ENCODE measurements around the gene SVIL. TPM values are rescaled to one million over a fixed set of nuclear protein-coding genes. Genes with fewer than 3 reads are reported as not detected.

SVIL gene
- total and polyA plus RNA-seq, 2 of the 13 experiments (the other 11 are each of a cell fraction or from before 2014, with no cell fraction given), result 3.9 to 12.1 TPM

GRCh38 chr10:29455095-29455494, 179.7 kb downstream of the SVIL start (continued):
- no peak; the same call in 1 of the 2 replicates for TF ChIP-seq ZNF772 (CRISPR knock-in tag; IDR thresholded peaks at IDR 0.05)
- no peak for TF ChIP-seq ZNF792 (CRISPR knock-in tag; IDR thresholded peaks at IDR 0.05)
- peak; percentile 28; the same call in 1 of the 2 replicates for TF ChIP-seq TCF7 (IDR thresholded peaks at IDR 0.05; ENCODE audit: low read depth)
- TF ChIP-seq MTA1 (CRISPR knock-in tag; IDR thresholded peaks at IDR 0.05; ENCODE audit: borderline replicate concordance), result no peak
- TF ChIP-seq ZNF501 (CRISPR knock-in tag; IDR thresholded peaks at IDR 0.05), result no peak
- no peak for TF ChIP-seq SRSF9 (IDR thresholded peaks at IDR 0.05; ENCODE audit: borderline replicate concordance, insufficient read depth, low read depth, low read length, poor library complexity, severe bottlenecking)
- TF ChIP-seq NCOA2 (CRISPR knock-in tag; IDR thresholded peaks at IDR 0.05), result peak; percentile 39; the same call in 1 of the 2 replicates
- TF ChIP-seq ARID3A (IDR thresholded peaks at IDR 0.05; ENCODE audit: low read depth, low read length), result peak; percentile 47; the same call in 1 of the 2 replicates
- TF ChIP-seq SOX13 (IDR thresholded peaks at IDR 0.05), result no peak
- TF ChIP-seq SOX13 (CRISPR knock-in tag; conservative IDR thresholded peaks at IDR 0.05 in 1 of 2, IDR thresholded peaks at IDR 0.05 in 1 of 2), result peak in 1 of 2 experiments; percentile 56; a peak in 2 of 4 replicates
- TF ChIP-seq ELF1 (CRISPR knock-in tag; IDR thresholded peaks at IDR 0.05), result no peak
- no peak for TF ChIP-seq BRCA1 (CRISPR knock-in tag; IDR thresholded peaks at IDR 0.05)
- TF ChIP-seq ZSCAN31 (CRISPR knock-in tag; IDR thresholded peaks at IDR 0.05; ENCODE audit: low read depth), result 0 out of 2 replicates have a peak, but pooled peaks have one; percentile 56
- TF ChIP-seq E2F1 (CRISPR knock-in tag; IDR thresholded peaks at IDR 0.05), result no peak
- peak; percentile 40 for TF ChIP-seq ZNF781 (CRISPR knock-in tag; IDR thresholded peaks at IDR 0.05; ENCODE audit: borderline replicate concordance, not compliant biosample characterization)
- TF ChIP-seq NR0B2 (CRISPR knock-in tag; IDR thresholded peaks at IDR 0.05), result no peak
- no peak for TF ChIP-seq SNAPC2 (CRISPR knock-in tag; IDR thresholded peaks at IDR 0.05)
- no peak for TF ChIP-seq MEIS1 (CRISPR knock-in tag; IDR thresholded peaks at IDR 0.05; ENCODE audit: borderline replicate concordance)
- no peak for TF ChIP-seq DZIP1 (CRISPR knock-in tag; IDR thresholded peaks at IDR 0.05)
- TF ChIP-seq ZFAT (CRISPR knock-in tag; conservative IDR thresholded peaks at IDR 0.05), result no peak
- TF ChIP-seq SAP130 (CRISPR knock-in tag; IDR thresholded peaks at IDR 0.05; ENCODE audit: low read depth), result no peak
- TF ChIP-seq EP300 (IDR thresholded peaks at IDR 0.05; ENCODE audit: low read depth in 2 of 2, low read length in 2 of 2), result peak in 1 of 2 experiments; percentile 50; a peak in 1 of 4 replicates
- no peak for TF ChIP-seq EP300 (CRISPR knock-in tag; IDR thresholded peaks at IDR 0.05; ENCODE audit: borderline replicate concordance)
- no peak for TF ChIP-seq TAF15 (IDR thresholded peaks at IDR 0.05; ENCODE audit: low read depth, low read length, poor library complexity, severe bottlenecking)
- TF ChIP-seq SNAPC5 (CRISPR knock-in tag; IDR thresholded peaks at IDR 0.05; ENCODE audit: borderline replicate concordance), result no peak
